HEK293T (cell line): ENCODE measurements around the gene PPP1R1B.

ENCODE experiments used
- BHLHE40 ChIP-seq: fragments of 450-650 bp; IDR thresholded peaks from 2 replicates; pipeline ENCODE4 v1.6.1; 2016; ENCODE audit warnings: mild to moderate bottlenecking, moderate library complexity, borderline replicate concordance
- ELF4 ChIP-seq: fragments of 450-650 bp; IDR thresholded peaks from 2 replicates; pipeline ENCODE4 v1.6.1; 2017; ENCODE audit warnings: antibody characterized with exemption
- FOXK2 ChIP-seq: fragments of 450-650 bp; IDR thresholded peaks from 2 replicates; pipeline ENCODE4 v1.6.1; 2016; ENCODE audit warnings: mild to moderate bottlenecking
- FOXM1 ChIP-seq: fragments of 450-650 bp; IDR thresholded peaks from 2 replicates; pipeline ENCODE4 v1.6.1; 2017; ENCODE audit warnings: mild to moderate bottlenecking, borderline replicate concordance
- HDGF ChIP-seq: fragments of 450-650 bp; IDR thresholded peaks from 2 replicates; pipeline ENCODE4 v1.6.1; 2017; ENCODE audit warnings: antibody characterized with exemption, borderline replicate concordance
- SP1 ChIP-seq: fragments of 450-650 bp; IDR thresholded peaks from 2 replicates; pipeline ENCODE4 v1.6.1; 2017
- ZNF384 ChIP-seq: fragments of 450-650 bp; IDR thresholded peaks from 2 replicates; pipeline ENCODE4 v1.6.1; 2016
- TF ChIP-seq, protein P1 (sequence below): fragments of 450-650 bp; IDR thresholded peaks from 2 replicates; pipeline ENCODE4 v1.6.1; 2016

DNA sequence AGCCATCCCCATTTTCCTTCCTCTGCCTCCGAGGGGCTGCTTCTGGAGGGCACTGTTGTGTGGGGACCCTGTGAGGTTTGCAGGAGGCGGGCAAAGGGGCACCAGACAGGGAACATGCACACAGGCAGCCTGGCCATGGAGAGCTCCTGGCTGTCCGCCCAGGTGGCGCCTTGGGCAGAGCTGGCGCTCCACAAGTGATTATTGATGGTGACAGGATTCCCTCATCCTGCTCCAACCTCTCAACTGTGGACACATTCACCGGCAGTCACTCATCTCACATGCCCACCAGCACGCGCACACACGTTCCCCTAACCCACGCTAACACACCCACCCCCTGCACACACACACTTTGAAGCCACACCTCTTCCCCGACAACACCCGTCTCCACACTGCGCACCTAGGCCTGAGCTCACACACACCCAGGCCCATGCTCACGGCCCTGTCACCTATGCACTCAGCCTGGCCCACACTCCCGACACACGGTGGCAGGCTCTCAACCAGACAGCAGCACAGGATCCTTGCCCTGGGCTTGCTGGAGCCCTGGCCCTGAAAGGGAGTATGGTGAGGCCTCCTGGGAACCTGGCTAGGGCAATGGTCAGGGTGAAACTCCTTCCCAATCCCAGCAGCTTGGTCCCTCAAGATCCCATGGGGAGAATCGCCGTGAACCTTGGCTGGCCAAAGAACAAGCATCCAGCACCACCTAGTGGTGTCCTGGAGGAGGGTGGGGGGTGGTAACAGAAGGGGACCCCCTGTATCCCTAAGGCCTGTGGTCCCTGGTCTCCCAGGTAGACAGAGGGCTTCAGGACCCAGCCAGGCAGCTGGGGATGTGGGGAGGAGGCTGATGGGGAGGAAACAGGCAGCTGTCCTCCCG, 45.1 kb downstream of the PPP1R1B start:
- TF ChIP-seq, protein P1, sequence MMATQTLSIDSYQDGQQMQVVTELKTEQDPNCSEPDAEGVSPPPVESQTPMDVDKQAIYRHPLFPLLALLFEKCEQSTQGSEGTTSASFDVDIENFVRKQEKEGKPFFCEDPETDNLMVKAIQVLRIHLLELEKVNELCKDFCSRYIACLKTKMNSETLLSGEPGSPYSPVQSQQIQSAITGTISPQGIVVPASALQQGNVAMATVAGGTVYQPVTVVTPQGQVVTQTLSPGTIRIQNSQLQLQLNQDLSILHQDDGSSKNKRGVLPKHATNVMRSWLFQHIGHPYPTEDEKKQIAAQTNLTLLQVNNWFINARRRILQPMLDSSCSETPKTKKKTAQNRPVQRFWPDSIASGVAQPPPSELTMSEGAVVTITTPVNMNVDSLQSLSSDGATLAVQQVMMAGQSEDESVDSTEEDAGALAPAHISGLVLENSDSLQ = no peak
- TF ChIP-seq FOXM1 (no peak), BHLHE40 (no peak), FOXK2 (no peak), ELF4 (no peak), ZNF384 (no peak), HDGF (no peak), SP1 (no peak)
